Measurements from ENCODE around the gene WNK2. TPM values are rescaled to one million over a fixed set of nuclear protein-coding genes. Genes with fewer than 3 reads are reported as not detected.

Gene WNK2
- polyA plus RNA-seq, 3 donors = 0.40 TPM; not detected in 2

- Histone ChIP-seq H3K27me3 (ENCODE audit: control insufficient read depth in 2 of 2, insufficient read depth in 2 of 2, low read length in 2 of 2) (no peaks in the 10 kb centered on the region), H4K20me1 (ENCODE audit: insufficient read depth, low read length) (no peaks in the 10 kb centered on the region), H3K4me2 (replicated peaks; ENCODE audit: extremely low read depth, low read length, poor library complexity, severe bottlenecking) (no peak overlapping the region), H2AFZ (ENCODE audit: insufficient read depth, low read depth, low read length, poor library complexity, severe bottlenecking) (no peak overlapping the region), H3K27ac (ENCODE audit: low read depth in 1 of 2, low read length in 2 of 2) (no peak overlapping the region), H3K9ac (ENCODE audit: insufficient read depth, low read length, poor library complexity, severe bottlenecking) (no peak overlapping the region), H3K9me3 (replicated peaks in 1 of 2; ENCODE audit: control insufficient read depth in 1 of 2, insufficient read depth in 1 of 2, low read length in 2 of 2) (peaks cover 17 to 19% of the 10 kb centered on the region in 2 donors), H3K4me1 (ENCODE audit: control insufficient read depth in 1 of 2, insufficient read depth in 2 of 2, low read length in 2 of 2) (no peaks in the 10 kb centered on the region), H3K36me3 (replicated peaks in 1 of 2; ENCODE audit: control insufficient read depth in 1 of 2, insufficient read depth in 2 of 2, low read length in 2 of 2) (no peaks in the 10 kb centered on the region), H3K79me2 (ENCODE audit: insufficient read depth, low read length) (no peaks in the 10 kb centered on the region), H3K4me3 (replicated peaks in 1 of 3; ENCODE audit: low read depth in 2 of 3, low read length in 3 of 3) (no peak overlapping the region)
- peaks cover 6% of the 10 kb centered on the region for H3K4me1 Mint-ChIP-seq
- no peak for DNase-seq
- H3K4me3 Mint-ChIP-seq = no peak overlapping the region
- no peak for TF ChIP-seq CTCF (IDR thresholded peaks at IDR 0.05)
- intact Hi-C loops (cut with micrococcal nuclease) = no loop called here
- H3K27me3 Mint-ChIP-seq (ENCODE audit: low read depth in 3 of 3) = peaks cover 1 to 9% (median 8%) of the 10 kb centered on the region in 3 donors
- no peaks in the 10 kb centered on the region for H3K36me3 Mint-ChIP-seq
- WGBS (ENCODE audit: insufficient coverage) = 100% methylated on average over 1 of the region's 3 CpGs
- no peak overlapping the region for H3K27ac Mint-ChIP-seq
- H3K9me3 Mint-ChIP-seq = peaks cover 0 to 42% (median 31%) of the 10 kb centered on the region in 7 donors
Measured at GRCh38 chr9:93361995-93362394, 178.1 kb downstream of the WNK2 start.

- no peak for DNase-seq
- H3K36me3 Mint-ChIP-seq = no peaks in the 10 kb centered on the region
- no peaks in the 10 kb centered on the region for H3K36me3 ChIP-seq (replicated peaks in 1 of 2; ENCODE audit: control insufficient read depth in 1 of 2, insufficient read depth in 2 of 2, low read length in 2 of 2)
- H3K79me2 ChIP-seq (ENCODE audit: insufficient read depth, low read length) = no peaks in the 10 kb centered on the region
- no peak overlapping the region for H3K9ac ChIP-seq (ENCODE audit: insufficient read depth, low read length, poor library complexity, severe bottlenecking)
- TF ChIP-seq CTCF (IDR thresholded peaks at IDR 0.05) = no peak
- H3K9me3 Mint-ChIP-seq = peaks cover 0 to 32% (median 23%) of the 10 kb centered on the region in 7 donors
- intact Hi-C loops (cut with micrococcal nuclease) = no loop called here
- no peaks in the 10 kb centered on the region for H3K4me1 ChIP-seq (ENCODE audit: control insufficient read depth in 1 of 2, insufficient read depth in 2 of 2, low read length in 2 of 2)
- WGBS (ENCODE audit: insufficient coverage) = 100% methylated on average over 1 of the region's 2 CpGs
- H4K20me1 ChIP-seq (ENCODE audit: insufficient read depth, low read length) = no peaks in the 10 kb centered on the region
- H3K27me3 Mint-ChIP-seq (ENCODE audit: low read depth in 3 of 3) = peaks cover 1 to 7% (median 7%) of the 10 kb centered on the region in 3 donors
- H3K4me3 Mint-ChIP-seq = no peak overlapping the region
- H3K4me1 Mint-ChIP-seq = peaks cover 10% of the 10 kb centered on the region
- no peak overlapping the region for H3K27ac ChIP-seq (ENCODE audit: low read depth in 1 of 2, low read length in 2 of 2)
- H3K27ac Mint-ChIP-seq = no peak overlapping the region
- H2AFZ ChIP-seq (ENCODE audit: insufficient read depth, low read depth, low read length, poor library complexity, severe bottlenecking) = no peak overlapping the region
- H3K9me3 ChIP-seq (replicated peaks in 1 of 2; ENCODE audit: control insufficient read depth in 1 of 2, insufficient read depth in 1 of 2, low read length in 2 of 2) = peaks cover 11 to 16% of the 10 kb centered on the region in 2 donors
- no peak overlapping the region for H3K4me3 ChIP-seq (replicated peaks in 1 of 3; ENCODE audit: low read depth in 2 of 3, low read length in 3 of 3)
- no peaks in the 10 kb centered on the region for H3K27me3 ChIP-seq (ENCODE audit: control insufficient read depth in 2 of 2, insufficient read depth in 2 of 2, low read length in 2 of 2)
- H3K4me2 ChIP-seq (replicated peaks; ENCODE audit: extremely low read depth, low read length, poor library complexity, severe bottlenecking) = no peak overlapping the region
Measured at GRCh38 chr9:93364734-93365426, 180.9 kb downstream of the WNK2 start.

All from CD14-positive monocyte (primary cell).